OCI-M2 (cell line): Measurements from ENCODE around the gene MAMLD1.

ENCODE experiments used
- DNase-seq: peaks from one replicate; lab custom pipeline; 2025; ENCODE audit not compliant: unreplicated experiment; lab: John Stamatoyannopoulos, UW

Gene MAMLD1

GRCh38 chrX:150489359-150490015 is 126.4 kb downstream of the MAMLD1 start:
- no peak for DNase-seq

GRCh38 chrX:150495496-150495895 is 132.4 kb downstream of the MAMLD1 start:
- no peak for DNase-seq

GRCh38 chrX:150499240-150499639 is 136.1 kb downstream of the MAMLD1 start:
- no peak for DNase-seq

- no peak for DNase-seq
Observed at GRCh38 chrX:150502091-150502490, 139.0 kb downstream of the MAMLD1 start.

- DNase-seq = no peak
Observed at GRCh38 chrX:150502979-150503897, 140.1 kb downstream of the MAMLD1 start.

- no peak for DNase-seq
Observed at GRCh38 chrX:150503898-150504219, 140.7 kb downstream of the MAMLD1 start.

- no peak for DNase-seq
Observed at GRCh38 chrX:150504397-150505182, 141.5 kb downstream of the MAMLD1 start.

- DNase-seq = no peak
Observed at GRCh38 chrX:150506020-150506419, 142.9 kb downstream of the MAMLD1 start.

GRCh38 chrX:150506486-150506885 is 143.4 kb downstream of the MAMLD1 start:
- no peak for DNase-seq

GRCh38 chrX:150507251-150507856 is 144.2 kb downstream of the MAMLD1 start:
- DNase-seq = no peak

- no peak for DNase-seq
Observed at GRCh38 chrX:150508018-150508417, 144.9 kb downstream of the MAMLD1 start.

GRCh38 chrX:150508451-150509367 is 145.6 kb downstream of the MAMLD1 start:
- no peak for DNase-seq

GRCh38 chrX:150509703-150510102 is 146.6 kb downstream of the MAMLD1 start:
- no peak for DNase-seq

- DNase-seq = no peak
Observed at GRCh38 chrX:150512461-150512901, 149.4 kb downstream of the MAMLD1 start.

- DNase-seq = no peak
Observed at GRCh38 chrX:150513544-150513943, 150.4 kb downstream of the MAMLD1 start.

- no peak for DNase-seq
Observed at GRCh38 chrX:150514462-150514861, 151.3 kb downstream of the MAMLD1 start.

GRCh38 chrX:150515801-150516200 is 152.7 kb downstream of the MAMLD1 start:
- DNase-seq = no peak

GRCh38 chrX:150517303-150517910 is 154.3 kb downstream of the MAMLD1 start:
- no peak for DNase-seq

- no peak for DNase-seq
Observed at GRCh38 chrX:150522494-150522893, 159.4 kb downstream of the MAMLD1 start.
